ENCODE measurements around the gene NUDT4B.
"Not testable (repeated sequence)": the region's sequence is repeated elsewhere in the genome, so short reads cannot be mapped to it uniquely, and the experiment has no call there.

NUDT4B gene

GRCh38 chr1:148748563-148749334 lies at the start of gene NUDT4B:
TSS of gene NUDT4B (plus strand) at chr1:148748774. CDS start at chr1:148748953, 179 bp downstream.
- DNase-seq (ENCODE audit: low read depth): not testable (repeated sequence)

GRCh38 chr1:148699357-148699756 lies 49.2 kb upstream of the NUDT4B start:
- not testable (repeated sequence) for DNase-seq (ENCODE audit: low read depth)

GRCh38 chr1:148702242-148702641 lies 46.3 kb upstream of the NUDT4B start:
- DNase-seq (ENCODE audit: low read depth): not testable (repeated sequence)

GRCh38 chr1:148703973-148704591 lies 44.5 kb upstream of the NUDT4B start:
- DNase-seq (ENCODE audit: low read depth): not testable (repeated sequence)

- not testable (repeated sequence) for DNase-seq (ENCODE audit: low read depth)
Measured at GRCh38 chr1:148705316-148705948, 43.1 kb upstream of the NUDT4B start.

GRCh38 chr1:148708779-148709333 lies 39.7 kb upstream of the NUDT4B start:
- DNase-seq (ENCODE audit: low read depth): not testable (repeated sequence)

GRCh38 chr1:148710772-148711523 lies 37.6 kb upstream of the NUDT4B start:
- DNase-seq (ENCODE audit: low read depth): not testable (repeated sequence)

GRCh38 chr1:148712353-148712752 lies 36.2 kb upstream of the NUDT4B start:
- DNase-seq (ENCODE audit: low read depth): not testable (repeated sequence)

GRCh38 chr1:148715518-148715917 lies 33.1 kb upstream of the NUDT4B start:
- not testable (repeated sequence) for DNase-seq (ENCODE audit: low read depth)

- not testable (repeated sequence) for DNase-seq (ENCODE audit: low read depth)
Measured at GRCh38 chr1:148716966-148717520, 31.5 kb upstream of the NUDT4B start.

- DNase-seq (ENCODE audit: low read depth): not testable (repeated sequence)
Measured at GRCh38 chr1:148720918-148721317, 27.7 kb upstream of the NUDT4B start.

GRCh38 chr1:148722758-148723157 lies 25.8 kb upstream of the NUDT4B start:
- not testable (repeated sequence) for DNase-seq (ENCODE audit: low read depth)

GRCh38 chr1:148723515-148723914 lies 25.1 kb upstream of the NUDT4B start:
- DNase-seq (ENCODE audit: low read depth): not testable (repeated sequence)

GRCh38 chr1:148724872-148725271 lies 23.7 kb upstream of the NUDT4B start:
- DNase-seq (ENCODE audit: low read depth): not testable (repeated sequence)

- not testable (repeated sequence) for DNase-seq (ENCODE audit: low read depth)
Measured at GRCh38 chr1:148727862-148728261, 20.7 kb upstream of the NUDT4B start.

GRCh38 chr1:148729128-148729527 lies 19.4 kb upstream of the NUDT4B start:
- not testable (repeated sequence) for DNase-seq (ENCODE audit: low read depth)

- not testable (repeated sequence) for DNase-seq (ENCODE audit: low read depth)
Measured at GRCh38 chr1:148729541-148729940, 19.0 kb upstream of the NUDT4B start.

GRCh38 chr1:148732277-148732676 lies 16.3 kb upstream of the NUDT4B start:
- DNase-seq (ENCODE audit: low read depth): not testable (repeated sequence)

- DNase-seq (ENCODE audit: low read depth): not testable (repeated sequence)
Measured at GRCh38 chr1:148733585-148734310, 14.8 kb upstream of the NUDT4B start.

- DNase-seq (ENCODE audit: low read depth): not testable (repeated sequence)
Measured at GRCh38 chr1:148734311-148734662, 14.3 kb upstream of the NUDT4B start.

GRCh38 chr1:148735538-148735937 lies 13.0 kb upstream of the NUDT4B start:
- DNase-seq (ENCODE audit: low read depth): not testable (repeated sequence)

Measured in EH (cell line).